Ishikawa (cell line): ENCODE data around the gene RPUSD2.

ENCODE experiments used
- EP300 ChIP-seq: IDR thresholded peaks from 2 replicates; pipeline ENCODE4 v1.6.1; 2012; ENCODE audit warnings: borderline replicate concordance
- TF ChIP-seq, protein P1 (sequence below): IDR thresholded peaks from 2 replicates; pipeline ENCODE4 v1.6.1; 2012; ENCODE audit warnings: low read depth, mild to moderate bottlenecking
- TF ChIP-seq, protein P2 (sequence below): IDR thresholded peaks from 2 replicates; pipeline ENCODE4 v1.6.1; 2012

DNA sequence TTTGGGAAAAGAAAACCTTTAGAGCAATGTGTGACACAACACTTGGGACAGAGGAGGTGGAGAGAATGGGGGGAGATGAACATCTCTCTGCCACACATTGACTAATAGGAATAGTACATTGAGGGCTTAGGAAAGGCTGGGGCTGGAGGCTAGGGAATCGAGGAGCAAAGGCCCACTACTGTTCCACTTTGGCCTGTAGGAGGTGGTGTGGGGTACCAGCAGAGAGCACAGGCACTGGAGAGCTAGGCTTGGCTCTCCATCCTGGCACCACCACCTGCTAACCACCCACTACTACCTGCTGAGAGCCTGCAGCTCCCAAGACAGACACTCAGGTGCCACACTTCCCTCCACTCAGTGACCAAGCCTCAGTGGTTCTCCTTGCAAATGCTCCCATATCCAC is 23.6 kb upstream of the RPUSD2 start:
- TF ChIP-seq, protein P1, sequence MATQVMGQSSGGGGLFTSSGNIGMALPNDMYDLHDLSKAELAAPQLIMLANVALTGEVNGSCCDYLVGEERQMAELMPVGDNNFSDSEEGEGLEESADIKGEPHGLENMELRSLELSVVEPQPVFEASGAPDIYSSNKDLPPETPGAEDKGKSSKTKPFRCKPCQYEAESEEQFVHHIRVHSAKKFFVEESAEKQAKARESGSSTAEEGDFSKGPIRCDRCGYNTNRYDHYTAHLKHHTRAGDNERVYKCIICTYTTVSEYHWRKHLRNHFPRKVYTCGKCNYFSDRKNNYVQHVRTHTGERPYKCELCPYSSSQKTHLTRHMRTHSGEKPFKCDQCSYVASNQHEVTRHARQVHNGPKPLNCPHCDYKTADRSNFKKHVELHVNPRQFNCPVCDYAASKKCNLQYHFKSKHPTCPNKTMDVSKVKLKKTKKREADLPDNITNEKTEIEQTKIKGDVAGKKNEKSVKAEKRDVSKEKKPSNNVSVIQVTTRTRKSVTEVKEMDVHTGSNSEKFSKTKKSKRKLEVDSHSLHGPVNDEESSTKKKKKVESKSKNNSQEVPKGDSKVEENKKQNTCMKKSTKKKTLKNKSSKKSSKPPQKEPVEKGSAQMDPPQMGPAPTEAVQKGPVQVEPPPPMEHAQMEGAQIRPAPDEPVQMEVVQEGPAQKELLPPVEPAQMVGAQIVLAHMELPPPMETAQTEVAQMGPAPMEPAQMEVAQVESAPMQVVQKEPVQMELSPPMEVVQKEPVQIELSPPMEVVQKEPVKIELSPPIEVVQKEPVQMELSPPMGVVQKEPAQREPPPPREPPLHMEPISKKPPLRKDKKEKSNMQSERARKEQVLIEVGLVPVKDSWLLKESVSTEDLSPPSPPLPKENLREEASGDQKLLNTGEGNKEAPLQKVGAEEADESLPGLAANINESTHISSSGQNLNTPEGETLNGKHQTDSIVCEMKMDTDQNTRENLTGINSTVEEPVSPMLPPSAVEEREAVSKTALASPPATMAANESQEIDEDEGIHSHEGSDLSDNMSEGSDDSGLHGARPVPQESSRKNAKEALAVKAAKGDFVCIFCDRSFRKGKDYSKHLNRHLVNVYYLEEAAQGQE: no peak
- TF ChIP-seq, protein P2, sequence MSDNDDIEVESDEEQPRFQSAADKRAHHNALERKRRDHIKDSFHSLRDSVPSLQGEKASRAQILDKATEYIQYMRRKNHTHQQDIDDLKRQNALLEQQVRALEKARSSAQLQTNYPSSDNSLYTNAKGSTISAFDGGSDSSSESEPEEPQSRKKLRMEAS: no peak
- TF ChIP-seq EP300: no peak
